ENCODE data around the gene MYO7B.

The MYO7B gene

DNA sequence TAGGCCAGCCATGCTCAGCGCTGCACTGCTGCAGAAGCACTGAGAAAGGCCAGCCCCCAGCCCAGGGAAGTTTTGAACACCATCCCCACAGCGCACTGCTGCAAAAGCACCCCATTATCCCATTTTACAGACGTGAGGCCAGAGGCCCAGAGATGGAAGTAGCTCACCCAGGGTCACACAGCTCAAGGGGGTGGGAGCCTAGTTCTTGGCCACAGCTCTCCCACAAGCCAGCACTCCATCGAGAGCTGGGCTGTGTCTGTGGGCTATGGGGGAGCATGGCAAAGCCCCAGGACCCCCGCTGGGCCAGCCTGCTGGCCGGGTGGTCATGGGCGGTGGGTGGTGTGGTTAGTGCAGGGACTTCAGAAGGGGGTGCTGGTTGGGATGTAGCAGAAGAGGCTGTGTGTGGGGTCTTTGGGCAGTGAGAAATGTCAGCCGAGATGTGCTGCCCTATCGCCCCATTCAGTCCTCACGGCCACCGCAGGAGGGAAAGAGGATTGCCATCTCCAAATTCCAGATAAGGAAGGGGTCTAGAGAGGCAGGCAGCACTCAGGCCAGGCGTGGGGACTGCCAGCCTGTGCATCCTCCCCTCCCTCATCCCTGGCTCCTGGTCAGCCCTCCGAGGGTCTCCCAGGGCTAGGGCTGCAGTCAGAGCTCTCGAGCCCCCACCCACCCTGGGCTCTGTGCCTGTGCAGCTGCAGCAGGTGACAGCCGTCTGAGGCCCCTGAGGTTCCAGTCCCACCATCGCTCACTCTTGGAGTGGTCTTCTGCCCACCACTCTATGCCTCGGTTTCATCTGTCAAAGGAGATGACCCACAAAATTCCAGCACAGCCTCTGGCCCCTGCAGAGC, 93.5 kb downstream of the MYO7B start:
- no peak for DNase-seq

DNA sequence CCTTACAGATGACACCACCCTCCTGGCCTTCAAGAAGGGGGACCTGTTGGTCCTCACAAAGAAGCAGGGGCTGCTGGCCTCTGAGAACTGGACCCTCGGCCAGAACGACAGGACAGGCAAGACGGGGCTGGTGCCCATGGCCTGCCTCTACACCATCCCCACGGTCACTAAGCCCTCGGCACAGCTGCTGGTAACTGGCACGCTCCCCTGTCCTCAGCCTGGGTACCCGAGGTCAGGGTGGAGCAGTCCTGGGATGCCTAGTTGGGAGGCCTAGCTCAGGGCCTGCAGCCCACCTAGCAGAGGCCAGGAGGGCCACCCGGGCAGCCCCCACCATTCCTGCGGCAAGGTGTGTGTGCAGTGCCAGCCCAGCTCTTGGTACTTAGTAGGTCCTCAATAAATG, 94.2 kb downstream of the MYO7B start:
- DNase-seq: no peak

DNA sequence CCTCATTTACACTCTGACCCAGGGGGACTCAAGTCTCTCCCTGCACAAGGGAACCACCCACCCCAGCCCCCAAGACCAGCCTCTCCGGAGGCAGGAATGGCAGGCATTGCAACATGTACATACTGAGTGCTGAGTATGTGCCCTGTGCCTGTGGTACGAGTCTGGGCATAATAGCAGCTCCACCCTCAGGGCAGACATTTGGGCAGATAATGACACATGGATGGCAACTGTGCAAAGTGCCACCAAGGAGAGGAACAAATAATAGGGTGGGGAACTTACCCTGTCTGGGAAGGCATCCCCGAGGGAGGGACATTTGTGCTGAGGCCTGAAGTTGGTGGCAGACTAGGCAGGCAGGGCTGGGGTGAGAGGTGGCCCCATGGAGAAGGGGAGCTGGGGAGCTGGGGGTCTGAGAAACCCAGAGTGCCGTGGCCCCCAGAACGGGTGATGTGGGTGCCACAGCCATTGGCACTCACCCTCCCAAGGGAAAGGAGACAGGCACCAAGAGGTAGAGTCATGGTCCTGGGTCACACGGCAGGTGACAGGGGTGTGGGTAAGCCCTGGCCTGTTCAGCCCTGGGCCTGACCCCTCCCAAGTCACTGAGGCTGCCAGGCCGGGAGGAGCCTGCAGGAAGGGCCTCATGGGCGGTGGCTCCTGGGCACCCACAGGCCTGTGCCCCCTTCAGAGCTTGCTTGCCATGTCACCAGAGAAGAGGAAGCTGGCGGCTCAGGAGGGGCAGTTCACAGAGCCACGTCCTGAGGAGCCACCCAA, 94.8 kb downstream of the MYO7B start:
- no peak for DNase-seq

DNA sequence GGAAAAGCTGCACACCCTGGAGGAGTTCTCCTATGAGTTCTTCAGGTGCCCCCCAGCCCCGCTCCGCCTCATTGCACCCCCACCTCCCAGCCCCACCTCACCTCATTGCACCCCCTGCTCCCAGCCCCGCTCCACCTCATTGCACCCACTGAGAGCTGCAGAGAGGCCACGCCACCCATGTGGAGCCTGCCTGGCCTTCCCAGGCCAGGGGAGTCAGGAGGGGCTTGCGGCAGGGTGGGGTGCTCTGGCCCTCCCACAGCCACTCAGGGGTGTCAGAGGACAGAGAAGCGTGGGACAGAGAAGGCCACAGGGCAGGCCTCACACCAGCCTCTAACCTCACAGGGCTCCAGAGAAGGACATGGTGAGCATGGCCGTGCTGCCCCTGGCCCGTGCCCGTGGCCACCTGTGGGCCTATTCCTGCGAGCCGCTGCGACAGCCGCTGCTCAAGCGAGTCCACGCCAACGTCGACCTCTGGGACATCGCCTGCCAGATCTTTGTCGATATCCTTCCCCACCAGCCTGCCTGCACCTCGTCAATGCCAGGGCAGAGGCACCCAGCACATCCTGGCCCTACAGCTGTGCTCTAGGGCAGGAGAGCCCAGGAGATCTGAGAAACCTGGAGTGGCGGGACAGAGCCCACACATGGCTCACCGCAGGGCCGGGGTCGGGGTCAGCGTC, 95.5 kb downstream of the MYO7B start:
- no peak for DNase-seq

DNA sequence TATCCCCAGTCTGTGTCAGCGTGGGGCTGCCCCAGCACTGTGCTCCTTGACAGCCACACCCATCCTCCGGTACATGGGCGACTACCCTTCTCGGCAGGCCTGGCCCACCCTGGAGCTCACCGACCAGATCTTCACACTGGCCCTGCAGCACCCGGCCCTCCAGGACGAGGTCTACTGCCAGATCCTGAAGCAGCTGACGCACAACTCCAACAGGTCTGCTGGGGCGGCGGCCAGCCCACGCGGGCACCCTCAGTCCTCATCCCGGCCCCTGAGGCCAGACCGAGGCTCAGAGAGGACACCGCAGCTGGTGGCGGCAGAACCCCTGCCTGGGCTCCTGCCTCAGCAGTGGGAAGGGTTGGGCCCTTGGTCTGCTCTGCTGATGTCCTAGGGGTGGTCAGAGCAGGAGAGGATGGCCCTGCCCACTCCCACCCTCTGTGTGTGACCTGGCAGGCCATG, 96.1 kb downstream of the MYO7B start:
- no peak for DNase-seq

DNA sequence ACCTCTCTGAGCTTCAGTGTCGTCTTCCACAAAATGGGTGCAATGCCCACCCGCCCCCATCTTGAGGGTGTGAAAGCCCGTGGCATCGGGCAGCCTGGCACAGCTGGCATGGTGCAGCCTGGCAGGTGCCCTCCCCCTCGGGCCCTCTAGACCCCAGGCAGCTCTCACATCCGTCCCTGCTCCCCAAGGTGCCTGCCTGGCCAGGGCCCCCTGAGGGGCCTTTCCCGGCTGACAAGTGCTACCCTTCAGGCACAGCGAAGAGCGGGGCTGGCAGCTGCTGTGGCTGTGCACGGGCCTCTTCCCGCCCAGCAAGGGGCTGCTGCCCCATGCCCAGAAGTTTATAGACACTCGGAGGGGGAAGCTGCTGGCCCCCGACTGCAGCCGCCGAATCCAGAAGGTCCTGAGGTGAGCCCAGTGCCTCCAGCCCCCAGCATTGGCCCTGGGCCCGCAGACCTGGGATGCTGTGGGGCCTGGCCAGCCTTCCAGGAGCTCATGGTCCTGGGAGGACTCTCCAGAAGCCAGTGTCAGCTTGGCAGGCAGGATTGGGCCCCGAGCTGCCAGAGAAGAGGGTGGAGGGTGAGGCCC, 96.6 kb downstream of the MYO7B start:
- DNase-seq: no peak

DNA sequence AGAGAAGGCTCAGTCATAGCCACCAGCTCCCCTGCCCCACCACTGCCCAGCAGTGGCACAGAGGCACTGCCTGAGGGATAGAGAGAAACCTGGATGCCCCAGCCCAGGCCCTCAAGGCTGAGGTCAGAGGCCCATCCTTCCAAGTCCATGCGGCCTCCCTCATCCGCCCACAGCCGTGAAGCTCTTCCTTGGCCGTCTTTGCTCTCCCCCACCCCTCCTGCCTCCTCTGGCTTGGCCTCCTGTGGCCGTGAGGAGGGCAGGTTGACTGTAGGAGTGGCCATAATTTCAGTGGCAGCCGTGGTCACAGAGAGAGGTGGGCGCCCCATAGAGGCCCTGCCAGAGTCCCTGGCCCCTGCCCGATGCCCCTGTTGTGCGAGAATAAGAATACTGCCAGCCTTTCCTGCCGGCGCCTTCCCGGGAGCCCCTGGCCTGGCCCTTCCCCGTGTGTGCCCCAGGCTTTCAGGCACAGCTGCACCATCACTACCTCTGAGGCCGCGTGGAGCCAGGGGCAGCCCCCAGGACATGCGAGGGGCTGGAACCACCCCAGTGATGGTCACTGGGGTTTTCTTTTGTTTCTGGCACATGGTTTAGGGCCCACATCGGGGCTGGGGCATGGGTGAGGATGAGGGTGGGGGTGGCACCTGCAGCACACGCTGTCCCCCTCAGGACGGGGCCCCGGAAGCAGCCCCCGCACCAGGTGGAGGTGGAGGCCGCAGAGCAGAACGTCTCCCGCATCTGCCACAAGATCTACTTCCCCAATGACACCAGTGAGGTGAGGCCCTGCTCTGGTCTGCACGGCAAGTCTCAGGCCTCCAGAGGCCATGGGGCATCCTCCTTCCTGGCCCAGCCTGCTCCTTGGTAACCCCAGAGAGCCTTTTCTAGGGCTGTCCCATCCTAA, 97.4 kb downstream of the MYO7B start:
- no peak for DNase-seq

DNA sequence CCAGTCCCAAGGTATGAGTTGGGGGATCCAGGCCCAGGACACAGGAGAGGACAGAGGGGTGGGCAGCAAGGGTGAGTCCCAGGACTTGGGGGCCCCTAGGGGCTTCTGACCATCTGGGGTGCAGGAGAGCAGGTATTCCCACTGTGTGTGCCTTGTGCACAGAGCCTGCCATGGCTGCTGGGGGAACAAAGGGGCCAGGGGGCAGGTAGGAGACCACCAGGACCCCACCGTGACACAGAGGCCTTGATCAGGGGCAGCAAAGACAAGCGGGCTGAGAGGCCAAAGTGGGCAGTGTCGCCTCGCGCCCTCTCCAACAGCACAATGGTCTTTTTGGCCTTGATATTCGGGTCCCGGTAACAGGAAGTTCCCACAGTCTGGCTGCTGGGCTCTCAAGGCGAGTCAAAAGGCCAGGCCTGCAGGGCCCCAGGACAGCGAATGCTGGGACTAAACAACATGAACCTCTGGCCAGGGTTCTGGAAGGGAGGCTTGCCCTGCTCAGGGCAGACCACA, 98.1 kb downstream of the MYO7B start:
- no peak for DNase-seq

DNA sequence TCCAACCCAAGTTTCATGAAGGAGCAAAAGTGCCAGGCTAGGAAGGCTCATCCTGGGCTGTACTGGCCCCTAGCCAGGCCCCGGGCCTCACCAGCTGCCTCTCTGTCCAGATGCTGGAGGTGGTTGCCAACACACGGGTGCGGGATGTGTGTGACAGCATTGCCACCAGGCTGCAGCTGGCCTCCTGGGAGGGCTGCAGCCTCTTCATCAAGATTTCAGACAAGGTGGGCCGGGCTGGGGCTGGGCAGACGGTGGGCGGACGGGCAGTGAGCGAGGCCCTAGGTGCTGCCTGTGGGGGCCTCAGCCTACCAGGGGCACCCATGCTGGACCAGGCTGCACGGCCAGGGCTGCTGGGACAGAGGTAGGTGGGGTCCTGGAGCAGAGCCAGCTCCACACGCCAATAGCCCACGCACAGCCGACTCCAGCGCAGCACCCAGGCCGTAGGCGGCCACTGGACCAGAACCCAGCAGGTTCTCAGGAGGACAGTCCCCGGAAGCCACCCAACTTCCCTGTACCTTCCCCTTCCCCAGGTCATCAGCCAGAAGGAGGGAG, 98.7 kb downstream of the MYO7B start:
- no peak for DNase-seq

DNA sequence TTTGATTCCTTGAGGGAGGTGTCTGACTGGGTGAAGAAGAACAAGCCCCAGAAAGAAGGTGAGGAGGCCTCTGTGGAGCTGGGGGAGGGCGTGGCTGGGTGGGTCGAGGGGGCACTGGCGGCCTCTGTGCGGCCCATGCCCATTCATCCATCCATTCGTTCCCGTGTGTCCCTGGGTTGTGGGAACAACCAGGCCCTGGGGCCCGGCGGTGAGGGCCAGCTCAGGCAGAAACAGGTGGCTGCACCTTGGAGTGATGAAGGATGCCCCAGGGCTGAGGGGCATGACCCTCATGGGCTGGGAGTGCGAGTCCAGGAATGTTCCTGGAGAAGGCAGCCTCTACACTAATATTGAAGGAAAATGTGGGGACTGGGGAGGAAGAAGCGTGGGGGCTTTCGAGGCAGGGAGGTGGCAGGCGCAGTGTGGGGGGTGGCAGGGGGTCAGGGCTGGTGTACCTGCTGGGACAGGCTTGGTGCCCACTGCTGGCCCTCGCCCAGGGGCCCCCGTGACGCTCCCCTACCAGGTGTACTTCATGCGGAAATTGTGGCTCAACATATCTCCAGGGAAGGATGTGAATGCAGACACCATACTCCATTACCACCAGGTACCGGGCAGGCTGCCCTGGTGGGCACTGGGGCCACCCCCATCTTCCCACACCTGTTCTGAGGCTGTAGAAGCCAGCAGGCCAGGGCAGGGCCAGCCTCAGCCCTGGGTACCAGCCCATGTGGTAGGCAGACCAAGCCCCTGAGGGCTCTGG, 99.3 kb downstream of the MYO7B start:
- DNase-seq: no peak

DNA sequence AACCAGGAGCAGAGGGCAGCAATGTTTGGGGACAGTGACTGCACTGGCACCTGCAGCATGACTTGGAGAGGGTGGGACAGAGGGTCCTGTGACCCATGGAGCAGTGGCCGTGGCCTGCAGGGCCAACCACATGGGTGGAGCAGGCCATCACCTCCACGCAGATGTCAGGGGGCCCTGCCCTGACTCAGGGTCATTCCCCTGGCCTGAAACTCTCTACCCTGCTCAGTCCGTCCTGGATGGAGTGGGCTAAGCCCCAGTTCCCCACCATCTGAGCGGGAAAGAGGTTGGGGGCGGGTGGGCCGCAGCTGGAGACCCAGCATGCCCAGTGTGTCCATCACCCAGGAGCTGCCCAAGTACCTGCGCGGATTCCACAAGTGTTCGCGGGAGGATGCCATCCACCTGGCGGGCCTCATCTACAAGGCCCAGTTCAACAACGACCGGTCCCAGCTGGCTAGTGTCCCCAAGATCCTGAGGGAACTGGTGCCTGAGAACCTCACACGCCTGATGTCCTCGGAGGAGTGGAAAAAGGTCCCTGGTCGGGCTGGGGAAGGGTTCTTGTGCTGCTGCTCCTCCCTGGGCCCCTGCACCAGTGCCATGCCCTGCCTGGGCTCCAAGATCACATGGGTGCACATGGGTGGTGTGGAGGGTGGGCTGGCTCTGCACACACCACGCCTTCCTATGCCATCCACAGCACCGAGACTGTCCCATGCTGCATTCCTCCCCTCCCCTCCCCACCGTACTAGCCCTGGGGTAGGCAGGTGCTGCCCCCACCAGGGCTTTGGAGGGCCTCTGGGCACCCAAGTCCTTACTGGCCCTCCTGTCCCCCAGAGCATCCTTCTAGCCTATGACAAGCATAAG, 100.1 kb downstream of the MYO7B start:
- no peak for DNase-seq

DNA sequence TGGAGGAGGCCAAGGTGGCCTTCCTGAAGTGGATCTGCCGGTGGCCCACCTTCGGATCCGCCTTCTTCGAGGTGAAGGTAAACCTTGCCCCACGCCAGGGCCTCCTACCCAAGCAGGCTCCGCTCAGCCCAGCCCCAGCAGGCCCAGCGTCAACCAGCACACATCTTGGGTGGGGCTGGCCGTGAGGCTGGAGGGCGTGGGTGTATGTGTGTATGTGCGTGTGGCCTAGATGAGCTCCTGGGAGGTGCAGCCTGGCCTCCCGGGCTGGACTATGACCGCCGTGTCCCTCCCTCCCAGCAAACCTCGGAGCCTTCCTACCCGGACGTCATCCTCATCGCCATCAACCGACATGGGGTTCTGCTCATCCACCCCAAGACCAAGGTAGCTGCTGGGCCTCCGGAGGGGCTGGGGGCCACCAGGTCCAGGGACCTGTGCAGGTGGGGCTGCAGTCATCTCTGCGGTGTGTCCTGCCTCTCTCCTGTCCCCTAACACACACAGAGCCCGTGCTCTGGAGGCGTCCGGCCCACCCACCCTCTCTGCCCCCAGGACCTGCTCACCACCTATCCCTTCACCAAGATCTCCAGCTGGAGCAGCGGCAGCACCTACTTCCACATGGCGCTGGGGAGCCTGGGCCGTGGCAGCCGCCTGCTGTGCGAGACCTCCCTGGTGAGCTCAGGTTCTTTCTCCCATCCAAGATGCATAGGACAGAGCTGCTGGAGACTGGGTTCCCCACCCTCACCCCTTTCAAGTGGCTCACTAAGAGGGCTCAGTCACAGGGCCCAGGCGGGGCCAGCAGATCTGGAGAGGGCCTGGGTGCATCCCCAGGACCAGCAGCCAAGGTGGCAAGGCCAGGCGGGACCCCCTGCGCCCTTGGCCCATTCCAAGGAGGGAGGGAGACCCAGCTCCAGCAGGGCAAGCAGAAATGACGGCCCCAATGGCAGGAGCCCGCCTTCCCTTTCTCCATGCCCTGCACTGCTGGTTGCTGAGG, 101.1 kb downstream of the MYO7B start:
- no peak for DNase-seq

DNA sequence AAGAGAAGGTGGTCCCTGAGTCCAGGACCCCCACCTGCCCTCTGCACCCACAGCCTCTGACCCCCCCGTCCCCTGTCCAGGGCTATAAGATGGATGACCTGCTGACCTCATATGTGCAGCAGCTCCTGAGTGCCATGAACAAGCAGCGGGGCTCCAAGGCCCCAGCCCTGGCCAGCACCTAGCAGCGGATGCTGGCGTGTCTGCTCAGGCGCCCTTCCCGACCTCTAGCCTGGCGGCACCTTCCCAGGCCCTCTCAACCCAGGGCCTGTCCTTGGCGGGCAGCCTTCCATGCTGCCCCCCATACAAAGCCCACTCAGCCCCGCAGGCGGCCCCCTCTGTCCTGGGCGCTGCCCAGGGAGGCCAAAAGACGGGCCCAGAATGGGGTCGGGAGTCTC, 101.8 kb downstream of the MYO7B start:
- no peak for DNase-seq

DNA sequence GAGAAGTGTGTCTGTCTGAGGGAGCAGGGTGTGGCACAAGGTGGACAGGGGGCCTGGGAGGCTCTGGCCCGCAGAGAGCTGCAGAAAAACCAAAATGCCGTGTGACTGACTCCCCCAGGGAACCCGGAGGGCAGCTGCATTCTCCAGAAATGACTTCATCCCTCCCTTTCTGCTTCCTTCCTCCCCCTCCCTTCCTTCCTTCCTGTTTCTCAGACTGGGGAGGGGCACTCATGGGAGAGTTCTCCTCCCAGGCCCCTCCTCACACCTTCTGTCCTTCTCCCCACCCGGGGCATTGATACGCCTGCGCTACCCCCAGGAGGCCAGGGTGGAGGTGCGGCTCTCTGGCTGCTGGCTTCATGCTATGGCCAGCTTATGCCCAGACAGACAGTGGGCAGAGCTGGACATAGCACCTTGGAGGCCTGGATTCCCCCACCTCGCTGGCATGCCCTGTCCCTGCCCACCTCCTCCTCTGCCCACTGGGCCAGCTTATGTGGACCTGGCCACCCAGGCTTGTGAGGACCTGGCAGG, 102.3 kb downstream of the MYO7B start:
- DNase-seq: no peak

DNA sequence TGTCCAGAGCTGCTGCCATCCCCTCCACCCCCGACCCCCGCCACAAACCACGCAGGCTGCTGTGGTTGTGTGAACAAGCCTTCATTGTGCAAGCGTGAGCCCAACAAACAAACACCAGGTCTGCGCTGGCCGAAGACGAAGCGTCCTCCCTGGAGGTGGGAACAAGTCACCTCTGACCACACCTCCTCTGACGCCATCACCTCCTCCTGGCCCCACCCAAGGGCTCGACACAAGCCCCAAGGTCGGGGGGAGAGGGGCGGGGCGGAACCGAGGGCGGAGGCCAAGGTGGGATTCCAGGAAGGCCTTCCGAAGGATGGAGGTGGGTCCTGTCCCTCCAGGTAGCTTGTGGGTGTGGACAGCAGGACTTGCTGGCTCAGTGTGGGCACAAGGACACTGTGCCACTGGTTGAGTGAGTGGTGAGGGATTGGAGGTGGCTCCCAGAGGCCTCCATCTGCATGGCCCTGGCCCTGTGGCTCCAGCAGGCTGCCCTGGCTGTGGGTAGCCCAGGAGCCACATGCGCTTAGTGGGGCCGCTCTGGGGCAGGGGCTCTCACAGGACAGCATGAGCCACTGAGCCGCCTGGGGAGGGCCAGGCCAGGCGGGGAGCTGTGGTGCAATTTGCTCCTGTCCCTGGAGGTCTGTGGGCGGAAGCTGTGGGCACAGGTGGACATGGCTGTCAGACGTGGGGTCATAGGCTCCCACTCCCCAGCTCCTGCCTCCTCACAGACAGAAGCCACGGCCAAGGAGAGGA, 103.1 kb downstream of the MYO7B start:
- DNase-seq: no peak

DNA sequence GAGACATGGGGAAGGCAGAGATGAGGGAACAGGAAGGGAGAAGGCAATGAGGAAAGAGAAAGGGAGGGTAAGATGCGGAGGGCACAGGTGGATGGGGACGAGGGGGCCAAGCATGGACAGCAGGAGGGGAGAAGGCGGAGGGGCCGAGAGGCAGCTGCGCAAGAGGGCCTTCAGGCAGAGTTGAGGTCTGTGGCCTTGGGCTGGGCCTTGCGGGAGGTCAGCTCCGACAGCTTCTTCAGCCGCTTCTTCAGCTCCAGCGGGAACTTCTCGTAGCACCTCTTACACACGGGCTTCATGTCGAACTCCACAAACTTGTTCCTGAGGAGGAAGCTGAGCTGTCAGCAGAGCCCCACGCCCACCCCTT, 103.6 kb downstream of the MYO7B start:
- no peak for DNase-seq

Data from NCI-H446 treated with DMSO at 0.1 percent for 48 hours (cell line).